NK-92 (cell line): Measurements from ENCODE around the gene TGM1.

Source experiments
- DNase-seq: peaks from one replicate; lab custom pipeline; 2025; ENCODE audit not compliant: unreplicated experiment; lab: John Stamatoyannopoulos, UW

TGM1 gene

GRCh38 chr14:24292118-24292807, 29.3 kb upstream of the TGM1 start:
- no peak for DNase-seq

- DNase-seq: no peak
Measured at GRCh38 chr14:24291446-24292117, 28.6 kb upstream of the TGM1 start.

- no peak for DNase-seq
Measured at GRCh38 chr14:24290746-24291145, 27.8 kb upstream of the TGM1 start.

GRCh38 chr14:24289649-24290280, 26.8 kb upstream of the TGM1 start:
- DNase-seq: no peak

- DNase-seq: no peak
Measured at GRCh38 chr14:24286996-24287395, 24.0 kb upstream of the TGM1 start.

GRCh38 chr14:24285351-24285750, 22.4 kb upstream of the TGM1 start:
- no peak for DNase-seq

- DNase-seq: no peak
Measured at GRCh38 chr14:24284501-24285035, 21.6 kb upstream of the TGM1 start.

- DNase-seq: no peak
Measured at GRCh38 chr14:24283796-24284460, 21.0 kb upstream of the TGM1 start.

- DNase-seq: no peak
Measured at GRCh38 chr14:24282736-24283135, 19.8 kb upstream of the TGM1 start.

GRCh38 chr14:24281636-24282035, 18.7 kb upstream of the TGM1 start:
- no peak for DNase-seq

- no peak for DNase-seq
Measured at GRCh38 chr14:24280797-24281460, 18.0 kb upstream of the TGM1 start.

GRCh38 chr14:24279301-24280186, 16.6 kb upstream of the TGM1 start:
- DNase-seq: no peak

- no peak for DNase-seq
Measured at GRCh38 chr14:24278424-24278823, 15.4 kb upstream of the TGM1 start.

- no peak for DNase-seq
Measured at GRCh38 chr14:24277606-24278321, 14.8 kb upstream of the TGM1 start.

- DNase-seq: no peak
Measured at GRCh38 chr14:24277071-24277470, 14.1 kb upstream of the TGM1 start.

GRCh38 chr14:24274101-24274543, 11.1 kb upstream of the TGM1 start:
- DNase-seq: no peak

- no peak for DNase-seq
Measured at GRCh38 chr14:24273422-24273998, 10.5 kb upstream of the TGM1 start.

- no peak for DNase-seq
Measured at GRCh38 chr14:24272467-24272866, 9.5 kb upstream of the TGM1 start.

- no peak for DNase-seq
Measured at GRCh38 chr14:24271834-24272263, 8.9 kb upstream of the TGM1 start.
